BE2C (cell line): Measurements from ENCODE around the gene GTPBP1.

Experiments
- DNase-seq: peaks from one replicate; pipeline ENCODE4 v3.0.0-alpha.2; 2020
- H3K27me3 ChIP-seq: fragments of 250-450 bp; sonication (Bioruptor Pico); 2 replicates; pipeline ENCODE4 v1.5.1; 2020; ENCODE audit warnings: mild to moderate bottlenecking
- H3K36me3 ChIP-seq: fragments of 250-450 bp; sonication (Bioruptor Pico); 2 replicates; pipeline ENCODE4 v1.5.1; 2020; ENCODE audit warnings: mild to moderate bottlenecking
- H3K4me1 ChIP-seq: fragments of 250-450 bp; sonication (Bioruptor Pico); 2 replicates; pipeline ENCODE4 v1.5.1; 2020
- H3K4me3 ChIP-seq: 2 replicates; pipeline ENCODE4 v1.5.1; 2011; ENCODE audit warnings: low read depth, low read length
- H3K9me3 ChIP-seq: fragments of 250-450 bp; sonication (Bioruptor Pico); 2 replicates; pipeline ENCODE4 v1.5.1; 2020
- TF ChIP-seq, protein P1 (sequence below): IDR thresholded peaks from 2 replicates; pipeline ENCODE4 v1.5.1; 2012; ENCODE audit warnings: mild to moderate bottlenecking, low read depth, low read length

The GTPBP1 gene

GRCh38 chr22:38729946-38730345, 24.2 kb downstream of the GTPBP1 start:
- peaks cover 81% of the 10 kb centered on the region for H3K36me3 ChIP-seq
- no peak for DNase-seq
- TF ChIP-seq, protein P1, sequence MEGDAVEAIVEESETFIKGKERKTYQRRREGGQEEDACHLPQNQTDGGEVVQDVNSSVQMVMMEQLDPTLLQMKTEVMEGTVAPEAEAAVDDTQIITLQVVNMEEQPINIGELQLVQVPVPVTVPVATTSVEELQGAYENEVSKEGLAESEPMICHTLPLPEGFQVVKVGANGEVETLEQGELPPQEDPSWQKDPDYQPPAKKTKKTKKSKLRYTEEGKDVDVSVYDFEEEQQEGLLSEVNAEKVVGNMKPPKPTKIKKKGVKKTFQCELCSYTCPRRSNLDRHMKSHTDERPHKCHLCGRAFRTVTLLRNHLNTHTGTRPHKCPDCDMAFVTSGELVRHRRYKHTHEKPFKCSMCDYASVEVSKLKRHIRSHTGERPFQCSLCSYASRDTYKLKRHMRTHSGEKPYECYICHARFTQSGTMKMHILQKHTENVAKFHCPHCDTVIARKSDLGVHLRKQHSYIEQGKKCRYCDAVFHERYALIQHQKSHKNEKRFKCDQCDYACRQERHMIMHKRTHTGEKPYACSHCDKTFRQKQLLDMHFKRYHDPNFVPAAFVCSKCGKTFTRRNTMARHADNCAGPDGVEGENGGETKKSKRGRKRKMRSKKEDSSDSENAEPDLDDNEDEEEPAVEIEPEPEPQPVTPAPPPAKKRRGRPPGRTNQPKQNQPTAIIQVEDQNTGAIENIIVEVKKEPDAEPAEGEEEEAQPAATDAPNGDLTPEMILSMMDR: no peak
- no peaks in the 10 kb centered on the region for H3K27me3 ChIP-seq
- H3K4me3 ChIP-seq: no peak overlapping the region
- peaks cover 5% of the 10 kb centered on the region; the same call in 1 of the 2 replicates for H3K4me1 ChIP-seq
- no peaks in the 10 kb centered on the region for H3K9me3 ChIP-seq

DNA sequence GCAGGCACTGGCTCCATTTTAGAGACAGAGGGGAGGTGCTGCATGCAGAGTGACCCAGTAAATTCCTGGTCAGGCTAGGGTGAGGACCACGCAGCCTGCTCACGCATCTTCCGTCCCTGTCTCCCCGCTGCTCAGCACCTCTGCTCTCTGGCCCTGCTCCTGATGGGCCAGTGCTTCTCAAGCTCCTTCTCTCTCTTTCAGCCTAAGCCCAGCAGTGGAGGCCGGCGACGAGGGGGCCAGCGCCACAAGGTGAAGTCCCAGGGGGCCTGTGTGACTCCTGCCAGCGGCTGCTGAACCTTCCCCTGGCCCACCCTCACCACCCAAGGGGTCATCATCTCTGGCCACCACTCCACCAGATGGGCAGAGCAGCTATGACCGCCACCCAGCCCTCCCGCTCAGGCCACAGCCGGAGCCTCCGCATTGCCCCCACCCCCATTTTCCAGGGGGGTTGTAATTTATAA, 24.7 kb downstream of the GTPBP1 start:
- no peaks in the 10 kb centered on the region for H3K9me3 ChIP-seq
- H3K27me3 ChIP-seq: no peaks in the 10 kb centered on the region
- TF ChIP-seq, protein P1: no peak
- H3K36me3 ChIP-seq: peaks cover 79% of the 10 kb centered on the region
- no peak for DNase-seq
- peaks cover 5% of the 10 kb centered on the region; the same call in 1 of the 2 replicates for H3K4me1 ChIP-seq
- no peak overlapping the region for H3K4me3 ChIP-seq

GRCh38 chr22:38731703-38732161, 26.0 kb downstream of the GTPBP1 start:
- peaks cover 5% of the 10 kb centered on the region; the same call in 1 of the 2 replicates for H3K4me1 ChIP-seq
- H3K36me3 ChIP-seq: peaks cover 79% of the 10 kb centered on the region

DNA sequence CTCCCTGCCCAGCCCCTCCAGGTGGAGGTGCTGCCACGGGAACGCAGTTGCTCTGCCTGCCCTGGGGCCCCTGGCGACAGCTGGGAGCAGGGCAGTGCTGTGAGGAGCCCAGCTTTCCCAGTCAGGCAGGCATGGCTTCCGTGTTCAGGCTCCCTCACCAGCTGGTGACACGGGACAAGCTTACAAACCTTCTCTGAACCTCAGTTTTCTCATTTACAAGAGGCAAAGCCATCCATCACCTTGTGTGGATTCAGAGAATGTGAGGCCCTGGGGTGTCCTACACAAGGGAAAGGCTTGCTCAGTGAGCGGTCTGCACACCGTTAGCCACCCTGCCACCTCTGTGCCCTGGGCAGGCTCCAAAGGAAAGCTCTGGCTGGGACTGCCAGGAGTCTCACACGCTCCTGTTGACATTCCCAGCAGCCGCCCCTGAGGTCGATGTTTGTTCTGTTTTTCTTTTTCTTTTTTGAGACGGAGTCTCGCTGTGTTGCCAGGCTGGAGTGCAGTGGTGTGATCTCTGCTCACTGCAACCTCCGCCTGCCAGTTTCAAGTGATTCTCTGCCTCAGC, 26.6 kb downstream of the GTPBP1 start:
- no peaks in the 10 kb centered on the region for H3K9me3 ChIP-seq
- TF ChIP-seq, protein P1: no peak
- no peak overlapping the region for H3K4me3 ChIP-seq
- DNase-seq: no peak
- H3K4me1 ChIP-seq: peaks cover 5% of the 10 kb centered on the region; the same call in 1 of the 2 replicates
- no peaks in the 10 kb centered on the region for H3K27me3 ChIP-seq
- peaks cover 79% of the 10 kb centered on the region for H3K36me3 ChIP-seq

More at GRCh38 chr22:38731703-38732161, 26.0 kb downstream of the GTPBP1 start:
- Histone ChIP-seq H3K27me3 (no peaks in the 10 kb centered on the region), H3K4me3 (no peak overlapping the region), H3K9me3 (no peaks in the 10 kb centered on the region)
- TF ChIP-seq, protein P1: no peak
- DNase-seq: no peak

- TF ChIP-seq, protein P1: peak; percentile 91
- DNase-seq: peak; percentile 76
- H3K9me3 ChIP-seq: no peaks in the 10 kb centered on the region
- peaks cover 5% of the 10 kb centered on the region; the same call in 1 of the 2 replicates for H3K4me1 ChIP-seq
- no peaks in the 10 kb centered on the region for H3K27me3 ChIP-seq
- H3K4me3 ChIP-seq: no peak overlapping the region
- peaks cover 79% of the 10 kb centered on the region for H3K36me3 ChIP-seq
Measured at GRCh38 chr22:38733329-38733723, 27.6 kb downstream of the GTPBP1 start.

- TF ChIP-seq, protein P1: no peak
- Histone ChIP-seq H3K36me3 (peaks cover 79% of the 10 kb centered on the region), H3K27me3 (no peaks in the 10 kb centered on the region), H3K4me3 (no peak overlapping the region), H3K9me3 (no peaks in the 10 kb centered on the region), H3K4me1 (peaks cover 5% of the 10 kb centered on the region; the same call in 1 of the 2 replicates)
- no peak for DNase-seq
Measured at GRCh38 chr22:38733724-38734381, 28.1 kb downstream of the GTPBP1 start.
